ENCODE measurements around the gene GIT2.
"Not testable (repeated sequence)": the region's sequence is repeated elsewhere in the genome, so short reads cannot be mapped to it uniquely, and the experiment has no call there.

Gene GIT2

GRCh38 chr12:109915171-109916040 lies 80.8 kb downstream of the GIT2 start:
- no peak for DNase-seq

- no peak for DNase-seq
Measured at GRCh38 chr12:109914461-109914860, 81.7 kb downstream of the GIT2 start.

- no peak for DNase-seq
Measured at GRCh38 chr12:109912855-109913321, 83.3 kb downstream of the GIT2 start.

GRCh38 chr12:109910969-109911348 lies 85.2 kb downstream of the GIT2 start:
- DNase-seq, result no peak

- DNase-seq, result no peak
Measured at GRCh38 chr12:109910254-109910968, 85.8 kb downstream of the GIT2 start.

GRCh38 chr12:109905301-109905700 lies 90.9 kb downstream of the GIT2 start:
- no peak for DNase-seq

- DNase-seq, result no peak
Measured at GRCh38 chr12:109902891-109903418, 93.2 kb downstream of the GIT2 start.

- DNase-seq, result no peak
Measured at GRCh38 chr12:109900752-109901580, 95.2 kb downstream of the GIT2 start.

GRCh38 chr12:109899783-109900751 lies 96.1 kb downstream of the GIT2 start, which contains the start of gene TCHP:
TSS of gene TCHP (plus strand) at chr12:109900274. CDS start at chr12:109903027, 2,753 bp downstream.
- DNase-seq, result peak; percentile 84 to 89

GRCh38 chr12:109899345-109899744 lies 96.8 kb downstream of the GIT2 start:
- not testable (repeated sequence) for DNase-seq

GRCh38 chr12:109897029-109897428 lies 99.1 kb downstream of the GIT2 start:
- no peak for DNase-seq

GRCh38 chr12:109896188-109896587 lies 100.0 kb downstream of the GIT2 start:
- no peak for DNase-seq

GRCh38 chr12:109894939-109895338 lies 101.2 kb downstream of the GIT2 start:
- DNase-seq, result no peak

GRCh38 chr12:109893261-109893995 lies 102.7 kb downstream of the GIT2 start:
- DNase-seq, result no peak

GRCh38 chr12:109892748-109893147 lies 103.4 kb downstream of the GIT2 start:
- no peak for DNase-seq

- no peak for DNase-seq
Measured at GRCh38 chr12:109892165-109892715, 103.9 kb downstream of the GIT2 start.

- DNase-seq, result not testable (repeated sequence)
Measured at GRCh38 chr12:109891731-109892130, 104.4 kb downstream of the GIT2 start.

- no peak for DNase-seq
Measured at GRCh38 chr12:109890620-109891170, 105.5 kb downstream of the GIT2 start.

GRCh38 chr12:109888179-109889020 lies 107.8 kb downstream of the GIT2 start:
- DNase-seq, result no peak

All from hippocampal formation (tissue), 2 donors.